Endothelial cell of umbilical vein (primary cell): ENCODE results near the gene ACOT7. TPM values are rescaled to one million over a fixed set of nuclear protein-coding genes. Genes with fewer than 3 reads are reported as not detected.

ENCODE experiments used
- BruUV-seq: library from RNA; stranded (reverse); fragments of 400-500 nt; replicated peaks from 2 replicates; lab custom pipeline; 2021; lab: Mats Ljungman, UMichigan
- CTCF ChIA-PET: fragments of 300-600, 350-600 bp; sonication (Branson Sonifier 250); formaldehyde crosslinking; loops from one replicate; lab custom pipeline; 2021; ENCODE audit warnings: antibody characterized with exemption, inconsistent platforms; lab: Charles Lee
- POLR2A ChIA-PET: fragments of 300-600, 350-600 bp; sonication (Branson Sonifier 250); formaldehyde crosslinking; loops from one replicate; lab custom pipeline; 2021; ENCODE audit warnings: antibody characterized with exemption, inconsistent platforms; lab: Charles Lee
- DNase-seq: peaks from one replicate; pipeline ENCODE4 v3.0.0-alpha.2; 2011; ENCODE audit warnings: low read depth, low spot score
- FAIRE-seq: peaks from 2 replicates; lab custom pipeline; 2011; peaks lifted over from hg19 to GRCh38; lab: Jason Lieb, UNC
- H2AFZ ChIP-seq: 2 replicates; pipeline ENCODE4 v1.6.0; 2012; ENCODE audit warnings: low read depth, low read length, control low read depth, inconsistent platforms
- H3K27ac ChIP-seq: 2 replicates; pipeline ENCODE4 v1.5.1; 2011; ENCODE audit warnings: low read depth, mild to moderate bottlenecking, control low read depth, low read length, moderate library complexity; ENCODE audit not compliant: insufficient read depth
- H3K27me3 ChIP-seq, 2 experiments: 2 replicates each; pipeline versions ENCODE4 v1.6.0 to v1.6.1; 2011; ENCODE audit warnings: low read length in 2 of 2, mixed read lengths in 1 of 2; ENCODE audit not compliant: control insufficient read depth in 2 of 2, insufficient read depth in 2 of 2
- H3K36me3 ChIP-seq, 2 experiments: 2 replicates in 1 of 2; 3 replicates in 1 of 2; pipeline ENCODE4 v1.5.1; 2011; ENCODE audit warnings: low read length in 2 of 2, mild to moderate bottlenecking in 1 of 2, moderate library complexity in 1 of 2; ENCODE audit not compliant: control insufficient read depth in 2 of 2, insufficient read depth in 2 of 2; ENCODE audit errors: extremely low read depth in 1 of 2
- H3K4me1 ChIP-seq: 3 replicates; pipeline ENCODE4 v1.5.1; 2011; ENCODE audit warnings: mild to moderate bottlenecking, low read length; ENCODE audit not compliant: control insufficient read depth, insufficient read depth; ENCODE audit errors: extremely low read depth
- H3K4me2 ChIP-seq: 2 replicates; pipeline ENCODE4 v1.6.1; 2011; ENCODE audit warnings: low read length, control low read depth, mixed read lengths; ENCODE audit not compliant: insufficient read depth
- H3K4me3 ChIP-seq, 3 experiments: fragments of 200-600 bp in 1 of 3; sonication (generic), shearing (Covaris generic) in 1 of 3; replicated peaks in 1 of 3; 2 replicates each; pipeline ENCODE4 v1.5.1; 2011 to 2016; ENCODE audit warnings: control low read depth in 3 of 3, low read length in 3 of 3, mild to moderate bottlenecking in 2 of 3, inconsistent platforms in 1 of 3, low read depth in 1 of 3, moderate library complexity in 1 of 3; ENCODE audit not compliant: insufficient read depth in 1 of 3
- H3K79me2 ChIP-seq: 2 replicates; pipeline ENCODE4 v1.6.0; 2012; ENCODE audit warnings: low read length, inconsistent platforms; ENCODE audit not compliant: control insufficient read depth, insufficient read depth
- H3K9ac ChIP-seq: replicated peaks from 2 replicates; pipeline ENCODE3; 2011; ENCODE audit warnings: low read length, control low read depth; ENCODE audit not compliant: insufficient read depth; ENCODE audit errors: extremely low read depth
- H3K9me1 ChIP-seq: replicated peaks from 3 replicates; pipeline ENCODE4 v1.6.0; 2011; ENCODE audit warnings: mild to moderate bottlenecking, low read length; ENCODE audit not compliant: control insufficient read depth, insufficient read depth; ENCODE audit errors: extremely low read depth
- H3K9me3 ChIP-seq: replicated peaks from 2 replicates; pipeline ENCODE4 v1.5.1; 2012; ENCODE audit warnings: low read length, inconsistent platforms; ENCODE audit not compliant: control insufficient read depth, insufficient read depth
- H4K20me1 ChIP-seq: replicated peaks from 2 replicates; pipeline ENCODE3; 2011; ENCODE audit warnings: mild to moderate bottlenecking, low read length; ENCODE audit not compliant: control insufficient read depth, insufficient read depth; ENCODE audit errors: extremely low read depth
- EZH2 ChIP-seq: IDR thresholded peaks from 2 replicates; pipeline ENCODE4 v1.6.1; 2012; ENCODE audit warnings: borderline replicate concordance, low read depth, mild to moderate bottlenecking, moderate library complexity, low read length, inconsistent platforms; ENCODE audit not compliant: severe bottlenecking
- FOS ChIP-seq: IDR thresholded peaks from 2 replicates; pipeline ENCODE4 v1.6.1; 2011; ENCODE audit warnings: mild to moderate bottlenecking, low read length, moderate library complexity, borderline replicate concordance; ENCODE audit not compliant: insufficient read depth
- JUN ChIP-seq: IDR thresholded peaks from 2 replicates; pipeline ENCODE4 v1.6.1; 2011; ENCODE audit warnings: borderline replicate concordance, low read depth; ENCODE audit not compliant: insufficient read length, insufficient read depth
- MYC ChIP-seq: IDR thresholded peaks from one replicate; pipeline ENCODE4 v1.6.1; 2011; ENCODE audit warnings: mild to moderate bottlenecking, low read depth, low read length
- POLR2A ChIP-seq: IDR thresholded peaks from 2 replicates; pipeline ENCODE4 v1.6.1; 2012; ENCODE audit warnings: low read depth, mild to moderate bottlenecking, control low read depth, low read length
- POLR2AphosphoS5 ChIP-seq: IDR thresholded peaks from 2 replicates; pipeline ENCODE4 v1.6.1; 2012; ENCODE audit warnings: low read depth, mild to moderate bottlenecking, control low read depth, low read length, moderate library complexity; ENCODE audit not compliant: insufficient read depth
- dilution Hi-C: fragments of 300-500 bp; cut with MboI; formaldehyde crosslinking; loops from one replicate; pipeline ENCODE4 v1.15.0; 2019; ENCODE audit warnings: low sequenced_read_pairs; ENCODE audit not compliant: extremely low pct_ligation_motif_present
- intact Hi-C: fragments of 100-400 bp; cut with micrococcal nuclease; formaldehyde crosslinking; loops from one replicate; pipeline ENCODE4 v1.10.0; 2022
- polyA plus RNA-seq, 4 experiments: library from polyadenylated mRNA; depleted of rRNA in 3 of 4; stranded (reverse) in 3 of 4; unstranded in 1 of 4; fragments of >200 nt; gene quantifications; 2 replicates each; pipeline versions ENCODE4 v1.2.1 to v1.2.3, GENCODE V29; 2011 to 2012; ENCODE audit warnings: missing spikeins in 1 of 4
- total RNA-seq: library from RNA; stranded (reverse); gene quantifications from 2 replicates; pipeline ENCODE4 v1.2.3, GENCODE V29; 2021
- TF ChIP-seq, protein P1 (sequence below): IDR thresholded peaks from 2 replicates; pipeline ENCODE4 v1.6.1; 2011; ENCODE audit not compliant: insufficient read depth, insufficient read length
- TF ChIP-seq, protein P2 (sequence below), 2 donors: IDR thresholded peaks; 1 replicate in 1 of 2; 2 replicates in 1 of 2; pipeline ENCODE4 v1.5.1; 2011; ENCODE audit warnings: low read length in 2 of 2, mild to moderate bottlenecking in 2 of 2, moderate library complexity in 2 of 2, control low read depth in 1 of 2, inconsistent platforms in 1 of 2, low read depth in 1 of 2; ENCODE audit not compliant: insufficient read depth in 1 of 2; ENCODE audit errors: extremely low read depth in 1 of 2

Gene ACOT7
- total and polyA plus RNA-seq, 2 donors (not counting 3 experiments of a cell fraction or from before 2014, with no cell fraction given), result 69.4 to 105 TPM

DNA sequence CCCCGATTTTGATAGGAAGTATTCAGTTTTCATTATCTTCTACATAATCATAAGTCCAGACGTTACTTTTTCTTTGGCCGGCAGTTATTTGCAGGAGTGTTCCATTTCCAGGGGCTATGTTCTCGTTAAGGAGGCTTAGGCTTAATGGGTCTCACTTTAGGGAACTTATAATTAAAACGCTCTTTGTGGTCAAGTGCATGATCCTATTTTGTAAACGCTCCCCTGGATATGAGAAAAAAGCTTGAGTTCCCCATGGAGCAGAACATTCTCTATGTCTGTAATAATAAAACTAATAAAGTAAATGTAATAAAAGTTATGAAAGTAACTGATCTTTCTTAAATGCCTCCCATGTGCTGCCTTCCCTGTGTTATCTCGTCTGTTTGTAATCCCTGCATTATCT lies 84.0 kb downstream of the ACOT7 start:
- POLR2A ChIA-PET, result interaction anchor here (0.6 kb wide), 1 partner anchor 47 kb away, joined by 3 read pairs; no protein-coding TSS in a partner anchor
- no TSS peak for BruUV-seq
- Histone ChIP-seq H3K9me3 (no peaks in the 10 kb centered on the region), H3K4me2 (no peak overlapping the region), H3K4me1 (no peaks in the 10 kb centered on the region), H3K36me3 (no peaks in the 10 kb centered on the region), H3K9me1 (no peaks in the 10 kb centered on the region), H3K4me3 (no peak overlapping the region), H3K27ac (no peak overlapping the region), H3K79me2 (no peaks in the 10 kb centered on the region), H3K9ac (no peak overlapping the region), H4K20me1 (no peaks in the 10 kb centered on the region), H2AFZ (no peak overlapping the region), H3K27me3 (no peaks in the 10 kb centered on the region)
- DNase-seq, result no peak
- dilution Hi-C loops, result no loop called here
- CTCF ChIA-PET, result interaction anchor here (0.8 to 1.0 kb wide), 2 partner anchors 64 to 65 kb away, joined by 3 read pairs; no protein-coding TSS in a partner anchor
- intact Hi-C loops, result no loop called here
- no peak for TF ChIP-seq POLR2A
- TF ChIP-seq MYC, result no peak
- TF ChIP-seq, protein P1, sequence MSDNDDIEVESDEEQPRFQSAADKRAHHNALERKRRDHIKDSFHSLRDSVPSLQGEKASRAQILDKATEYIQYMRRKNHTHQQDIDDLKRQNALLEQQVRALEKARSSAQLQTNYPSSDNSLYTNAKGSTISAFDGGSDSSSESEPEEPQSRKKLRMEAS, result no peak
- TF ChIP-seq, protein P2, sequence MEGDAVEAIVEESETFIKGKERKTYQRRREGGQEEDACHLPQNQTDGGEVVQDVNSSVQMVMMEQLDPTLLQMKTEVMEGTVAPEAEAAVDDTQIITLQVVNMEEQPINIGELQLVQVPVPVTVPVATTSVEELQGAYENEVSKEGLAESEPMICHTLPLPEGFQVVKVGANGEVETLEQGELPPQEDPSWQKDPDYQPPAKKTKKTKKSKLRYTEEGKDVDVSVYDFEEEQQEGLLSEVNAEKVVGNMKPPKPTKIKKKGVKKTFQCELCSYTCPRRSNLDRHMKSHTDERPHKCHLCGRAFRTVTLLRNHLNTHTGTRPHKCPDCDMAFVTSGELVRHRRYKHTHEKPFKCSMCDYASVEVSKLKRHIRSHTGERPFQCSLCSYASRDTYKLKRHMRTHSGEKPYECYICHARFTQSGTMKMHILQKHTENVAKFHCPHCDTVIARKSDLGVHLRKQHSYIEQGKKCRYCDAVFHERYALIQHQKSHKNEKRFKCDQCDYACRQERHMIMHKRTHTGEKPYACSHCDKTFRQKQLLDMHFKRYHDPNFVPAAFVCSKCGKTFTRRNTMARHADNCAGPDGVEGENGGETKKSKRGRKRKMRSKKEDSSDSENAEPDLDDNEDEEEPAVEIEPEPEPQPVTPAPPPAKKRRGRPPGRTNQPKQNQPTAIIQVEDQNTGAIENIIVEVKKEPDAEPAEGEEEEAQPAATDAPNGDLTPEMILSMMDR (IDR thresholded peaks at IDR 0.05; ENCODE audit: extremely low read depth in 1 of 2, insufficient read depth in 1 of 2, low read depth in 1 of 2, low read length in 2 of 2), result no peak
- no peak for TF ChIP-seq FOS
- no peak for TF ChIP-seq EZH2
- TF ChIP-seq POLR2AphosphoS5, result no peak
- no peak for TF ChIP-seq JUN
- FAIRE-seq, result no peak
